Activated T-cell treated with anti-CD3 and anti-CD28 coated beads, Interleukin-2, amount 50 U/mL, for 4 hours (primary cell): Measurements from ENCODE around the gene SDF2L1. TPM values are rescaled to one million over a fixed set of nuclear protein-coding genes. Genes with fewer than 3 reads are reported as not detected.
"Not testable (repeated sequence)": the region's sequence is repeated elsewhere in the genome, so short reads cannot be mapped to it uniquely, and the experiment has no call there.

Experiments
- ATAC-seq, 2 donors: fragments of 200-7000 bp; cut with Tn5 transposase; one replicate each; pipeline ENCODE4 v1.10.0; 2021
- DNase-seq: peaks from one replicate; pipeline ENCODE4 v3.0.0-alpha.2; 2020
- H3K27me3 Mint-ChIP-seq: one replicate; pipeline ENCODE4 v1.8.0; 2021; ENCODE audit warnings: low read depth, mixed read lengths
- H3K36me3 Mint-ChIP-seq: one replicate; pipeline ENCODE4 v1.8.0; 2022; ENCODE audit warnings: mixed read lengths; ENCODE audit not compliant: insufficient read depth
- H3K4me1 Mint-ChIP-seq: one replicate; pipeline ENCODE4 v1.8.0; 2021; ENCODE audit warnings: low read depth, mixed read lengths
- H3K4me3 Mint-ChIP-seq: one replicate; pipeline ENCODE4 v1.8.0; 2021; ENCODE audit warnings: mild to moderate bottlenecking, moderate library complexity, mixed read lengths
- H3K9me3 Mint-ChIP-seq: one replicate; pipeline ENCODE4 v1.8.0; 2021; ENCODE audit warnings: mixed read lengths
- total RNA-seq, 3 donors: library from RNA; stranded (reverse); gene quantifications; one replicate each; pipeline ENCODE4 v1.2.1, GENCODE V29; 2021

The SDF2L1 gene
- total RNA-seq: 100 to 1,000 TPM; 151 to 173 (median 163) TPM

GRCh38 chr22:21641789-21642583 is at the start of gene SDF2L1:
Gene SDF2L1, plus strand, starts transcription at chr22:21642302. Its CDS starts 35 bp downstream, at chr22:21642337.
- Mint-ChIP-seq H3K36me3 (peaks cover 22% of the 10 kb centered on the region), H3K27me3 (no peaks in the 10 kb centered on the region), H3K4me1 (peaks cover 28% of the 10 kb centered on the region), H3K4me3 (peak within 1 kb of the TSS; percentile 91), H3K9me3 (no peaks in the 10 kb centered on the region)
- ATAC-seq (peak; percentile 96 to 98), DNase-seq (peak; percentile 96)

DNA sequence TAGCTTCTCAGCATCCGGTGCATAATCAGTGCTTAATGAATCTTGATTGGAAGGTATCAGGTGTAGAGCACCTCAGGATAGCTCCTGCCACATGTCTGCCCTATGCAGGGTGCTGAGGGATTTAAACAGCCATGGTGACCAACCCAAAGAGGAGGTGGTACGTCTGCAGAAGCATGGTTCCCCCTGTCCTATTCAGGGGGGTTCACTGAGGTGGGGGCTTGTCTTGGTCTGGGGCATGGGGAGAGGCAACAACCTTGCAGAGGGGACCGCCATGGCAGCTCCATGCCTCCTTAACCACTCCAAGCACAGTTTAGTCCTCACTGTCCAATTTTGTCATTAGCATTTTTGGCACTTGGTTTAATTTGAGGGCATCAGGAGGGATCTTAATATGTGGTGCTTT is 49.7 kb upstream of the SDF2L1 start:
- H3K36me3 Mint-ChIP-seq: peaks cover 30% of the 10 kb centered on the region
- ATAC-seq (no peak), DNase-seq (no peak)
- H3K9me3 Mint-ChIP-seq: no peaks in the 10 kb centered on the region
- no peak overlapping the region for H3K4me3 Mint-ChIP-seq
- H3K4me1 Mint-ChIP-seq: peaks cover 66% of the 10 kb centered on the region
- H3K27me3 Mint-ChIP-seq: no peaks in the 10 kb centered on the region

GRCh38 chr22:21593406-21594232 is 48.5 kb upstream of the SDF2L1 start:
- Mint-ChIP-seq H3K27me3 (no peaks in the 10 kb centered on the region), H3K4me3 (no peak overlapping the region), H3K36me3 (peaks cover 30% of the 10 kb centered on the region), H3K4me1 (peaks cover 60% of the 10 kb centered on the region), H3K9me3 (no peaks in the 10 kb centered on the region)
- DNase-seq (no peak), ATAC-seq (no peak)

DNA sequence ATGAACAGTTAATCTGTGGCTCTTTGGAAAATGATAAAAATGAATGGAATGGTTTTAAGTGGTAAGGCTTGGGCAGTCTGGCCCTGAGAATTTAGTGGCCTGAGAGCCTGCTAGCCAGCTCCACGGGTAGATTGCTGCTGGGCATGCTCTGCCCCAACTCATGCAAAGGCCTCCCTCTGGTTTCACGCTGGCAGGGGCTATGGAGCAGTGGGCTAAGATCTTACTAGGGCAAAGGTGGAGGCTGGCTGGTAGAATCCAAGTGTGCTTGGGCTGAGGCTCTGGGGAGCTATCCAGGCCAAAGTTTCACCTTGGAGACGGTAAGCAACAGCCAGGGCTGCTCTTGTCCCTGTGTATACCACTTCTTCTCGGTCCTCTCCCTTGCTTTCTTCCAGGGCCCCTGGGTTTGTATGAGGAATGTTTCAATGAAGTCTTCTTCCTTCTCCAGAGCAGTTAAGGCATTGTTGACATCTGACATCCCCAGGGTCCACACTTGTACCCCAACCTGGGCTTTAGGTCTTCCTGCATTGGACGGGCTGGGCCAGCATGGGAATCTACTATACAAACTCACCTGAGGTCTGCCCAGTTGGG is 47.1 kb upstream of the SDF2L1 start:
- Mint-ChIP-seq H3K9me3 (no peaks in the 10 kb centered on the region), H3K27me3 (no peaks in the 10 kb centered on the region), H3K4me1 (peaks cover 59% of the 10 kb centered on the region), H3K4me3 (no peak overlapping the region), H3K36me3 (peaks cover 38% of the 10 kb centered on the region)
- DNase-seq: no peak
- ATAC-seq: no peak

DNA sequence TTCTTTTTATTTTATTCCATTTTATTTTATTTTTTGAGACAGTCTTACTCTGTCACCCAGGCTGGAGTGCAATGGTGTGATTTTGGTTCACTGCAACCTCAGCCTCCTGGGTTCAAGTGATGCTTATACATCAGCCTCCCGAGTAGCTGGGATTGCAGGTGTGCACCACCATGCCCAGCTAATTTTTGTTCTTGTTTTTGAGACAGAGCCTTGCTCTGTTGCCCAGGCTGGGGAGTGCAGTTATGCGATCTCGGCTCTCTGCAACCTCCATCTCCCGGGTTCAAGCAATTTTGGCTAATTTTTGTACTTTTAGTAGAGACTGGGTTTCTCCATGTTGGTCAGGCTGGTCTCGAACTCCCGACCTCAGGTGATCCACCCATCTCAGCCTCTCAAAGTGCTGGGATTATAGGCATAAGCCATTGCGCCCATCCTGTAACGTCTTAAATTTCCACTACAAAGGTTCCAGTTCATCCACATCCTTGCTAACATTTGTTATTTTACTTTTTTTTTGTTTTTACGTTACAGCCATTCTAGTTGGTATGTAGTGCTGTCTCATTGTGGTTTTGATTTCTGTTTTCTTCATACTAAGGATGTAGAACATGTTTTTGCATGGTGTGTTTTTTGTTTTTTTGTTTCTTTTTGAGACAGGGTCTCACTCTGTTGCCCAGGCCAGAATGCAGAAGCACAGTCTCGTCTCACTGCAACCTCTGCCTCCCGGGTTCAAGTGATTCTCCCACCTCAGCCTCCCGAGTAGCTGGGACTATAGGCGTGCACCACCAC is 45.6 kb upstream of the SDF2L1 start:
- H3K27me3 Mint-ChIP-seq, H3K9me3 Mint-ChIP-seq, DNase-seq, H3K4me3 Mint-ChIP-seq, ATAC-seq: not testable (repeated sequence)
- Mint-ChIP-seq H3K36me3 (peaks cover 36% of the 10 kb centered on the region), H3K4me1 (peaks cover 51% of the 10 kb centered on the region)

DNA sequence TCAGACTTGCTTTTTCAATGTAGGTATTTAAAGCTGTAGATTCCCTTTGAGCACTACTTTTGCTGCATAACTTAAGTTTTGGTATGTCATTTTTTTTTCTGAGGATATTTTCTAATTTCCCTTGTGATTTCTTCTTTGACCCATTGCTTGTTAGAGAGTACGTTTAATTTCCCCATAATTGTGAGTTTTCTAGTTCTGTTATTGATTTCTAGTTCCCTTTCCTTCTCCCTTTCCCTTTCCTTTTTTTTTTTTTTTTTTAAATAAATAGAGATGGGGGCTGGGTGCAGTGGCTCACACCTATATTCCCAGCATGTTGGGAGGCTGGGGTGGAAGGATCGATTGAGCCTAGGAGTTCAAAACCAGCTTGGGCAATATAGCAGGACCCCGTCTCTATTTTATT is 43.8 kb upstream of the SDF2L1 start:
- Mint-ChIP-seq H3K9me3 (no peaks in the 10 kb centered on the region), H3K4me1 (peaks cover 44% of the 10 kb centered on the region), H3K27me3 (no peaks in the 10 kb centered on the region), H3K4me3 (no peak overlapping the region), H3K36me3 (peaks cover 41% of the 10 kb centered on the region)
- ATAC-seq: no peak
- no peak for DNase-seq

GRCh38 chr22:21599053-21599893 is 42.8 kb upstream of the SDF2L1 start:
- Mint-ChIP-seq H3K4me1 (peaks cover 34% of the 10 kb centered on the region), H3K4me3 (no peak overlapping the region), H3K36me3 (peaks cover 31% of the 10 kb centered on the region), H3K9me3 (no peaks in the 10 kb centered on the region), H3K27me3 (no peaks in the 10 kb centered on the region)
- ATAC-seq: no peak
- DNase-seq: no peak

DNA sequence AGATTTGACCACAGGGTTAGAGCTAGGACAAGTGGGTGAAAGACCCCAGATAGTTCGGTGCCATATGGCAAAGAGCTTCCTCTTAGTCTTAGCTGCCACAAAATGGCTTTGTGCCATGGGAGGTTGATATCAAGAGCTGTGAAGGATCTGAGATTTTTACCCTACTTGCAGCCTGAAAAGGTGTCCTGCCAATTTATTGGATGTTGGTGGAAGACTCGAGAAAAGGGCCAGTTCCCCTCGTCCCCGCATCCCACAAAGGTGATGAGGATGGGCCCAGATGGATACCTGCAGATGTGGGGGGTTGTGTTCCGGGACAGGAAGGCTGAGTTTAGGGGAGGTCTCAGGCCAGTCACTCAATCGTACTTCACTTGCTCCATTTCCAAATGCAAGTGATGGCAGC is 39.5 kb upstream of the SDF2L1 start:
- ATAC-seq: no peak
- Mint-ChIP-seq H3K4me1 (peaks cover 38% of the 10 kb centered on the region), H3K27me3 (no peaks in the 10 kb centered on the region), H3K4me3 (no peak overlapping the region), H3K36me3 (peaks cover 15% of the 10 kb centered on the region), H3K9me3 (no peaks in the 10 kb centered on the region)
- DNase-seq: no peak

GRCh38 chr22:21603973-21604372 is 38.1 kb upstream of the SDF2L1 start:
- peaks cover 12% of the 10 kb centered on the region for H3K36me3 Mint-ChIP-seq
- no peaks in the 10 kb centered on the region for H3K27me3 Mint-ChIP-seq
- peaks cover 37% of the 10 kb centered on the region for H3K4me1 Mint-ChIP-seq
- ATAC-seq (no peak), DNase-seq (no peak)
- no peak overlapping the region for H3K4me3 Mint-ChIP-seq
- H3K9me3 Mint-ChIP-seq: no peaks in the 10 kb centered on the region

GRCh38 chr22:21605887-21606564 is 36.1 kb upstream of the SDF2L1 start:
- H3K36me3 Mint-ChIP-seq: peaks cover 16% of the 10 kb centered on the region
- ATAC-seq: no peak

DNA sequence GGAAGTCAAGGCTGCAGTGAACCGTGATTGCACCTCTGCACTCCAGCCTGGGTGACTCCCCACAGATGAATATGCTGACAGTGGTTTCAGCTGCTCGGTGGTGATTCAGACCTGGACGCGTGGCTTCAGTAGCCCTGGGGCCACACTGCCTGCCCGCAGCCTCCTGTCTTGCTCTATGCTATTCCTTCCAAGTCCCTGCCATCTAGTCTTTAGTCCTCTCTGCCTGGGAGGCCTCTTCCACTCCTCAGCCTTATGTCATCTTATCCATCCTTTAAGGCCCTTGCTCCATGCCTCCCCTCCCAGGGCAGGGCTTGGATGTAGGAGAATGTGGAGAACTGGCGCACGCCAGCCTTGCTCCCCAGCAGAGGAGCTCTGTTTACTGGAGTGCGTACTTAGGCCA is 35.3 kb upstream of the SDF2L1 start:
- peaks cover 29% of the 10 kb centered on the region for H3K4me1 Mint-ChIP-seq
- H3K36me3 Mint-ChIP-seq: peaks cover 22% of the 10 kb centered on the region
- no peak overlapping the region for H3K4me3 Mint-ChIP-seq
- H3K27me3 Mint-ChIP-seq: no peaks in the 10 kb centered on the region
- DNase-seq (no peak), ATAC-seq (peak in 1 of 2 donors; percentile 54)
- no peaks in the 10 kb centered on the region for H3K9me3 Mint-ChIP-seq

More at GRCh38 chr22:21605887-21606564, 36.1 kb upstream of the SDF2L1 start:
- Mint-ChIP-seq H3K4me3 (no peak overlapping the region), H3K9me3 (no peaks in the 10 kb centered on the region), H3K27me3 (no peaks in the 10 kb centered on the region), H3K4me1 (peaks cover 26% of the 10 kb centered on the region)
- DNase-seq: no peak

DNA sequence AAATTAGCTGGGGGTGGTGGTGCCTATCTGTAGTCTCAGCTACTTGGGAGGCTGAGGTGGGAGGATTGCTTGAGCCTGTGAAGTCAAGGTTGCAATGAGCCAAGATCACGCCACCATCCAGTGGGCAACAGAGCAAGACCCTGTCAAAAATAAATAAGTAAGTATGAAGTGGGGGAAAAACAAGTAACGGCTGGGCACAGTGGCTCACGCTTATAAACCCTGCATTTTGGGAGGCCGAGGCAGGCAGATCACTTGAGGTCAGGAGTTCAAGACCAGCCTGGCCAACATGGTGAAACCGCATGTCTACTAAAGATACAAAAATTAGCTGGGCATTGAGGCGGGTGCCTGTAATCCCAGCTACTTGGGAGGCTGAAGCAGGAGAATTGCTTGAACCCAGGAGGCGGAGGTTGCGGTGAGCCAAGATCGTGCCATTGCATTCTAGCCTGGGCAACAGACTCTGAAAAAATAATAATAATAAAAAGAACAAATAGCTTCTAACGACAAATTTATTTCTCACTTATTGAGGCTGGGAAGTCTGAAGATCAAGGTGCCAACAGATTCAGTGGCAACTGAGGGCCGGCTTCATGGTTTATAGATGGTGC is 32.4 kb upstream of the SDF2L1 start:
- H3K27me3 Mint-ChIP-seq, ATAC-seq, DNase-seq, H3K9me3 Mint-ChIP-seq, H3K4me3 Mint-ChIP-seq: not testable (repeated sequence)
- Mint-ChIP-seq H3K4me1 (peaks cover 26% of the 10 kb centered on the region), H3K36me3 (peaks cover 19% of the 10 kb centered on the region)
